ENCODE measurements around the gene CACNB3.
"Not testable (repeated sequence)": the region's sequence is repeated elsewhere in the genome, so short reads cannot be mapped to it uniquely, and the experiment has no call there.

Gene CACNB3

DNA sequence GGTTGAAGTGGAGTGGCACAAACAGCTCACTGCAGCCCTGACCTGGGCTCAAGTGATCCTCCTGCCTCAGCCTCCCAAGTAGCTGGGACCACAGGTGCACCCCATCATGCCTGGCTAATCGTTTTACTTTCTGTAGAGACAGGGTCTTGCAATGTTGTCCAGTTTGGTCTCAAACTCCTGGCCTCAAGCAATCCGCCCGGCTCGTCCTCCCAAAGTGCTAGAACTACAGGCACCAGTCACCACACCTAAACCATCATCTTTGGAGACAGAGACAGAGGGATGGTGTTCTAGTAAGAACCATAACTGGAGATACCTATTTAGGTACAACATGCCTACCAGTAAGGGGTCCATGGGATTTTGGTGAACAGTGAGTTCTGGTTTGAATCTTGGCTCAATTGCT, 36.2 kb downstream of the CACNB3 start:
- Histone ChIP-seq H3K4me3 (ENCODE audit: low read length) (no peak overlapping the region), H3K4me2 (ENCODE audit: low read length) (no peak overlapping the region), H3K4me1 (ENCODE audit: control insufficient read depth, low read length) (peaks cover 46% of the 10 kb centered on the region), H4K20me1 (ENCODE audit: control insufficient read depth, insufficient read depth, low read depth, low read length) (peaks cover 7% of the 10 kb centered on the region; the same call in 1 of the 2 replicates), H3K9me2 (replicated peaks; ENCODE audit: control insufficient read depth, low read length) (no peaks in the 10 kb centered on the region), H3K36me3 (ENCODE audit: control insufficient read depth, low read length) (peaks cover 27% of the 10 kb centered on the region), H3K9me3 (ENCODE audit: control insufficient read depth, insufficient read depth, low read length) (no peaks in the 10 kb centered on the region), H3F3A (ENCODE audit: control insufficient read depth, insufficient read depth) (peaks cover 2% of the 10 kb centered on the region; the same call in 1 of the 2 replicates), H3K27me3 (ENCODE audit: control insufficient read depth, low read length) (no peaks in the 10 kb centered on the region), H3K27ac (ENCODE audit: low read depth, low read length) (no peak overlapping the region), H3K79me2 (ENCODE audit: control insufficient read depth, low read length) (peaks cover 33% of the 10 kb centered on the region)
- TF ChIP-seq, protein P1, sequence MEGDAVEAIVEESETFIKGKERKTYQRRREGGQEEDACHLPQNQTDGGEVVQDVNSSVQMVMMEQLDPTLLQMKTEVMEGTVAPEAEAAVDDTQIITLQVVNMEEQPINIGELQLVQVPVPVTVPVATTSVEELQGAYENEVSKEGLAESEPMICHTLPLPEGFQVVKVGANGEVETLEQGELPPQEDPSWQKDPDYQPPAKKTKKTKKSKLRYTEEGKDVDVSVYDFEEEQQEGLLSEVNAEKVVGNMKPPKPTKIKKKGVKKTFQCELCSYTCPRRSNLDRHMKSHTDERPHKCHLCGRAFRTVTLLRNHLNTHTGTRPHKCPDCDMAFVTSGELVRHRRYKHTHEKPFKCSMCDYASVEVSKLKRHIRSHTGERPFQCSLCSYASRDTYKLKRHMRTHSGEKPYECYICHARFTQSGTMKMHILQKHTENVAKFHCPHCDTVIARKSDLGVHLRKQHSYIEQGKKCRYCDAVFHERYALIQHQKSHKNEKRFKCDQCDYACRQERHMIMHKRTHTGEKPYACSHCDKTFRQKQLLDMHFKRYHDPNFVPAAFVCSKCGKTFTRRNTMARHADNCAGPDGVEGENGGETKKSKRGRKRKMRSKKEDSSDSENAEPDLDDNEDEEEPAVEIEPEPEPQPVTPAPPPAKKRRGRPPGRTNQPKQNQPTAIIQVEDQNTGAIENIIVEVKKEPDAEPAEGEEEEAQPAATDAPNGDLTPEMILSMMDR (IDR thresholded peaks at IDR 0.05; ENCODE audit: low read depth, low read length, poor library complexity, severe bottlenecking) = no peak
- TF ChIP-seq EZH2phosphoT487 (IDR thresholded peaks at IDR 0.05; ENCODE audit: borderline replicate concordance, low read length) = no peak

DNA sequence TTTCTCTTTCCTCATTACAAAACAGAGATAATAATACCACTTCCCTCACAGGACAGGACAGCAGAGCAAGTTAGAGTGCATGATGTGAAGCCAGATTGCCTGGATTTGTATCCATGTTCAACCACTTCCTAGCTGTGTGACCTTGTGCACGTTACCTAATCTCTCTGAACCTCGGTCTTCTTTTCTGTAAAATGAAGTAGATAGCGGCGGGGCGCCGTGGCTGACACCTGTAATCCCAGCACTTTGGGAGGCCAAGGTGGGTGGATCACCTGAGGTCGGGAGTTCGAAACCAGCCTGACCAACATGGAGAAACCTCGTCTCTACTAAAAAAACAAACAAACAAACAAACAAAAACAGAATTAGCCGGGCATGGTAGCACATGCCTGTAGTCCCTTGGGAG, 36.6 kb downstream of the CACNB3 start:
- not testable (repeated sequence) for H3K9me2 ChIP-seq (replicated peaks; ENCODE audit: control insufficient read depth, low read length); H3K27ac ChIP-seq (ENCODE audit: low read depth, low read length); H3K4me2 ChIP-seq (ENCODE audit: low read length); H3K9me3 ChIP-seq (ENCODE audit: control insufficient read depth, insufficient read depth, low read length); H3K27me3 ChIP-seq (ENCODE audit: control insufficient read depth, low read length); H3F3A ChIP-seq (ENCODE audit: control insufficient read depth, insufficient read depth); H3K4me3 ChIP-seq (ENCODE audit: low read length); H4K20me1 ChIP-seq (ENCODE audit: control insufficient read depth, insufficient read depth, low read depth, low read length)
- Histone ChIP-seq H3K79me2 (ENCODE audit: control insufficient read depth, low read length) (peaks cover 28% of the 10 kb centered on the region), H3K36me3 (ENCODE audit: control insufficient read depth, low read length) (peaks cover 23% of the 10 kb centered on the region), H3K4me1 (ENCODE audit: control insufficient read depth, low read length) (peaks cover 43% of the 10 kb centered on the region)

GRCh38 chr12:48856379-48856778, 38.1 kb downstream of the CACNB3 start:
- Histone ChIP-seq H3K9me2 (replicated peaks; ENCODE audit: control insufficient read depth, low read length) (no peaks in the 10 kb centered on the region), H3K27me3 (ENCODE audit: control insufficient read depth, low read length) (no peaks in the 10 kb centered on the region), H3K4me2 (ENCODE audit: low read length) (no peak overlapping the region), H3K27ac (ENCODE audit: low read depth, low read length) (no peak overlapping the region), H4K20me1 (ENCODE audit: control insufficient read depth, insufficient read depth, low read depth, low read length) (no peaks in the 10 kb centered on the region), H3K4me1 (ENCODE audit: control insufficient read depth, low read length) (peaks cover 32% of the 10 kb centered on the region), H3K9me3 (ENCODE audit: control insufficient read depth, insufficient read depth, low read length) (no peaks in the 10 kb centered on the region), H3K79me2 (ENCODE audit: control insufficient read depth, low read length) (peaks cover 14% of the 10 kb centered on the region), H3F3A (ENCODE audit: control insufficient read depth, insufficient read depth) (peaks cover 2% of the 10 kb centered on the region; the same call in 1 of the 2 replicates), H3K36me3 (ENCODE audit: control insufficient read depth, low read length) (peaks cover 20% of the 10 kb centered on the region), H3K4me3 (ENCODE audit: low read length) (no peak overlapping the region)
- TF ChIP-seq, protein P1 (IDR thresholded peaks at IDR 0.05; ENCODE audit: low read depth, low read length, poor library complexity, severe bottlenecking) = no peak
- TF ChIP-seq EZH2phosphoT487 (IDR thresholded peaks at IDR 0.05; ENCODE audit: borderline replicate concordance, low read length) = no peak

GRCh38 chr12:48857278-48857994, 39.1 kb downstream of the CACNB3 start:
- Histone ChIP-seq H3F3A (ENCODE audit: control insufficient read depth, insufficient read depth) (peaks cover 2% of the 10 kb centered on the region; the same call in 1 of the 2 replicates), H3K4me3 (ENCODE audit: low read length) (peak overlapping the region; percentile 62), H3K4me2 (ENCODE audit: low read length) (peak overlapping the region; percentile 75), H3K27me3 (ENCODE audit: control insufficient read depth, low read length) (no peaks in the 10 kb centered on the region), H3K4me1 (ENCODE audit: control insufficient read depth, low read length) (peaks cover 31% of the 10 kb centered on the region), H3K27ac (ENCODE audit: low read depth, low read length) (no peak overlapping the region), H3K36me3 (ENCODE audit: control insufficient read depth, low read length) (peaks cover 27% of the 10 kb centered on the region), H4K20me1 (ENCODE audit: control insufficient read depth, insufficient read depth, low read depth, low read length) (no peaks in the 10 kb centered on the region), H3K9me3 (ENCODE audit: control insufficient read depth, insufficient read depth, low read length) (no peaks in the 10 kb centered on the region), H3K9me2 (replicated peaks; ENCODE audit: control insufficient read depth, low read length) (no peaks in the 10 kb centered on the region), H3K79me2 (ENCODE audit: control insufficient read depth, low read length) (peaks cover 4% of the 10 kb centered on the region)
- TF ChIP-seq, protein P1 (IDR thresholded peaks at IDR 0.05; ENCODE audit: low read depth, low read length, poor library complexity, severe bottlenecking) = no peak
- no peak for TF ChIP-seq EZH2phosphoT487 (IDR thresholded peaks at IDR 0.05; ENCODE audit: borderline replicate concordance, low read length)

Measured in DOHH2 (cell line).